B cell (primary cell): ENCODE measurements around the gene PLPP7. TPM values are rescaled to one million over a fixed set of nuclear protein-coding genes. Genes with fewer than 3 reads are reported as not detected.

Experiments
- ATAC-seq: fragments of 200-7000 bp; cut with Tn5 transposase; one replicate; pipeline ENCODE4 v1.10.0; 2021; ENCODE audit warnings: low read depth, mild to moderate bottlenecking, moderate number of reproducible peaks, moderate library complexity
- CTCF ChIA-PET: fragments of 350-600 bp; sonication (Branson Sonifier 250); formaldehyde crosslinking; loops from one replicate; lab custom pipeline; 2021; ENCODE audit warnings: antibody characterized with exemption, inconsistent platforms; lab: Charles Lee
- POLR2A ChIA-PET: fragments of 350-600 bp; sonication (Branson Sonifier 250); formaldehyde crosslinking; loops from one replicate; lab custom pipeline; 2021; ENCODE audit warnings: antibody characterized with exemption; lab: Charles Lee
- DNase-seq: peaks from one replicate; pipeline ENCODE4 v3.0.0; 2013
- H2AFZ ChIP-seq: 2 replicates; pipeline ENCODE4 v1.6.1; 2012; ENCODE audit warnings: mild to moderate bottlenecking, low read depth, low read length; ENCODE audit not compliant: insufficient read depth, poor library complexity, severe bottlenecking
- H3K27ac ChIP-seq, 2 donors: 1 replicate in 1 of 2; 2 replicates in 1 of 2; pipeline ENCODE4 v1.5.1; 2012 to 2013; ENCODE audit warnings: low read length in 2 of 2, mild to moderate bottlenecking in 2 of 2, moderate library complexity in 1 of 2
- H3K27me3 ChIP-seq, 4 experiments: fragments of 200-600 bp in 1 of 4; sonication (generic) in 1 of 4; replicated peaks in 1 of 4; 1 replicate in 2 of 4; 2 replicates in 2 of 4; pipeline versions ENCODE4 v1.6.1 to v1.7.0; 2013 to 2016; ENCODE audit warnings: low read length in 3 of 4, mild to moderate bottlenecking in 2 of 4, mixed read lengths in 1 of 4, moderate library complexity in 1 of 4; ENCODE audit not compliant: insufficient read depth in 4 of 4, control insufficient read depth in 3 of 4; ENCODE audit errors: control extremely low read depth in 1 of 4
- H3K36me3 ChIP-seq, 2 experiments: replicated peaks in 1 of 2; 1 replicate in 1 of 2; 2 replicates in 1 of 2; pipeline versions ENCODE4 v1.6.1 to v1.7.1; 2013; ENCODE audit warnings: low read length in 1 of 2; ENCODE audit not compliant: insufficient read depth in 2 of 2, control insufficient read depth in 1 of 2; ENCODE audit errors: control extremely low read depth in 1 of 2, extremely low read depth in 1 of 2
- H3K4me1 ChIP-seq, 2 donors: fragments of 200-600 bp in 1 of 2; sonication (generic) in 1 of 2; 1 replicate in 1 of 2; 2 replicates in 1 of 2; pipeline versions ENCODE4 v1.5.1 to v1.6.1; 2013 to 2017; ENCODE audit warnings: low read length in 2 of 2; ENCODE audit not compliant: control insufficient read depth in 2 of 2, insufficient read depth in 2 of 2
- H3K4me2 ChIP-seq: replicated peaks from 2 replicates; pipeline ENCODE3; 2012; ENCODE audit warnings: mild to moderate bottlenecking, low read depth, low read length; ENCODE audit not compliant: poor library complexity, severe bottlenecking
- H3K4me3 ChIP-seq, 5 experiments: fragments of 200-600 bp in 1 of 5; sonication (generic) in 1 of 5; 1 replicate in 3 of 5; 2 replicates in 2 of 5; pipeline versions ENCODE4 v1.5.1 to v1.7.0; 2011 to 2016; ENCODE audit warnings: low read length in 4 of 5, mild to moderate bottlenecking in 4 of 5, low read depth in 2 of 5, control low read depth in 1 of 5, moderate library complexity in 1 of 5; ENCODE audit not compliant: insufficient read depth in 1 of 5; ENCODE audit errors: control extremely low read depth in 1 of 5, extremely low read depth in 1 of 5
- H3K79me2 ChIP-seq: fragments of 200-600 bp; sonication (generic); one replicate; pipeline ENCODE4 v1.6.0; 2016; ENCODE audit warnings: low read length; ENCODE audit not compliant: control insufficient read depth, insufficient read depth
- H3K9ac ChIP-seq: fragments of 200-600 bp; sonication (generic); 2 replicates; pipeline ENCODE4 v1.6.1; 2017; ENCODE audit warnings: mild to moderate bottlenecking, low read length, moderate library complexity
- H3K9me3 ChIP-seq, 3 donors: one replicate each; pipeline versions ENCODE4 v1.6.1 to v1.7.1; 2013; ENCODE audit warnings: low read length in 2 of 3; ENCODE audit not compliant: control insufficient read depth in 2 of 3, insufficient read depth in 1 of 3; ENCODE audit errors: control extremely low read depth in 1 of 3
- H4K20me1 ChIP-seq: 2 replicates; pipeline ENCODE4 v1.6.0; 2012; ENCODE audit warnings: mild to moderate bottlenecking, low read length; ENCODE audit not compliant: insufficient read depth, control insufficient read depth, poor library complexity, severe bottlenecking
- H3K27ac Mint-ChIP-seq: one replicate; pipeline ENCODE4 v1.8.0; 2021; ENCODE audit warnings: mixed read lengths
- H3K27me3 Mint-ChIP-seq: one replicate; pipeline ENCODE4 v1.8.0; 2021; ENCODE audit warnings: mixed read lengths
- H3K4me1 Mint-ChIP-seq: one replicate; pipeline ENCODE4 v1.8.0; 2021; ENCODE audit warnings: mixed read lengths
- H3K4me3 Mint-ChIP-seq: one replicate; pipeline ENCODE4 v1.8.0; 2021; ENCODE audit warnings: mixed read lengths
- H3K9me3 Mint-ChIP-seq: one replicate; pipeline ENCODE4 v1.8.0; 2022; ENCODE audit warnings: mixed read lengths; ENCODE audit not compliant: insufficient read depth
- EZH2 ChIP-seq: IDR thresholded peaks from 2 replicates; pipeline ENCODE4 v1.6.1; 2012; ENCODE audit warnings: borderline replicate concordance, low read depth, mild to moderate bottlenecking, moderate library complexity, low read length; ENCODE audit not compliant: insufficient read depth, poor library complexity, severe bottlenecking
- WGBS: methylation state at CpG from one replicate; pipeline ENCODE4 v1.1.5; 2013; ENCODE audit warnings: missing lambda C conversion rate; ENCODE audit not compliant: insufficient coverage; 5-methylcytosine and 5-hydroxymethylcytosine counted together
- intact Hi-C: fragments of 100-400 bp; cut with micrococcal nuclease; formaldehyde crosslinking; loops from one replicate; pipeline ENCODE4 v1.10.0; 2022
- polyA plus RNA-seq: library from polyadenylated mRNA; depleted of rRNA; stranded (reverse); fragments of >200 nt; gene quantifications from 2 replicates; pipeline ENCODE4 v1.2.3, GENCODE V29; 2012
- total RNA-seq, 2 donors: library from RNA; stranded (reverse); fragments of 120-200 nt in 1 of 2; gene quantifications; 1 replicate in 1 of 2; 2 replicates in 1 of 2; pipeline versions ENCODE4 v1.2.3 to v1.2.4, GENCODE V29; 2013 to 2022
- TF ChIP-seq, protein P1 (sequence below): fragments of 200-600 bp; IDR thresholded peaks from one replicate; pipeline ENCODE4 v1.8.0; 2022; ENCODE audit warnings: antibody characterized with exemption, mild to moderate bottlenecking

The PLPP7 gene
- total and polyA plus RNA-seq, 2 donors (not counting 1 experiment from before 2014, with no cell fraction given), result 0.57 to 2.0 TPM

GRCh38 chr9:131299346-131299960, 9.9 kb downstream of the PLPP7 start:
- no peaks in the 10 kb centered on the region for H3K27me3 Mint-ChIP-seq
- no peak overlapping the region for H3K9ac ChIP-seq
- TF ChIP-seq, protein P1, sequence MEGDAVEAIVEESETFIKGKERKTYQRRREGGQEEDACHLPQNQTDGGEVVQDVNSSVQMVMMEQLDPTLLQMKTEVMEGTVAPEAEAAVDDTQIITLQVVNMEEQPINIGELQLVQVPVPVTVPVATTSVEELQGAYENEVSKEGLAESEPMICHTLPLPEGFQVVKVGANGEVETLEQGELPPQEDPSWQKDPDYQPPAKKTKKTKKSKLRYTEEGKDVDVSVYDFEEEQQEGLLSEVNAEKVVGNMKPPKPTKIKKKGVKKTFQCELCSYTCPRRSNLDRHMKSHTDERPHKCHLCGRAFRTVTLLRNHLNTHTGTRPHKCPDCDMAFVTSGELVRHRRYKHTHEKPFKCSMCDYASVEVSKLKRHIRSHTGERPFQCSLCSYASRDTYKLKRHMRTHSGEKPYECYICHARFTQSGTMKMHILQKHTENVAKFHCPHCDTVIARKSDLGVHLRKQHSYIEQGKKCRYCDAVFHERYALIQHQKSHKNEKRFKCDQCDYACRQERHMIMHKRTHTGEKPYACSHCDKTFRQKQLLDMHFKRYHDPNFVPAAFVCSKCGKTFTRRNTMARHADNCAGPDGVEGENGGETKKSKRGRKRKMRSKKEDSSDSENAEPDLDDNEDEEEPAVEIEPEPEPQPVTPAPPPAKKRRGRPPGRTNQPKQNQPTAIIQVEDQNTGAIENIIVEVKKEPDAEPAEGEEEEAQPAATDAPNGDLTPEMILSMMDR, result no peak
- TF ChIP-seq EZH2, result no peak
- no peaks in the 10 kb centered on the region for H3K36me3 ChIP-seq
- 87% methylated on average over 19 of the region's 22 CpGs for WGBS
- H3K4me1 ChIP-seq, result peaks cover 9 to 17% of the 10 kb centered on the region in 2 donors
- no peak overlapping the region for H3K27ac ChIP-seq
- H2AFZ ChIP-seq, result no peak overlapping the region
- POLR2A ChIA-PET, result no interaction called here
- H3K4me2 ChIP-seq, result no peak overlapping the region
- H3K79me2 ChIP-seq, result no peaks in the 10 kb centered on the region
- CTCF ChIA-PET, result no interaction called here
- no peaks in the 10 kb centered on the region for H4K20me1 ChIP-seq
- H3K4me3 Mint-ChIP-seq, result no peak overlapping the region
- no peak overlapping the region for H3K27ac Mint-ChIP-seq
- DNase-seq (no peak), ATAC-seq (no peak)
- no peak overlapping the region for H3K4me3 ChIP-seq
- intact Hi-C loops, result no loop called here
- no peaks in the 10 kb centered on the region for H3K9me3 Mint-ChIP-seq
- peaks cover 3% of the 10 kb centered on the region for H3K4me1 Mint-ChIP-seq
- H3K9me3 ChIP-seq, result peaks cover 0 to 18% (median 3%) of the 10 kb centered on the region in 3 donors
- H3K27me3 ChIP-seq, result peaks cover 0 to 5% (median 0%) of the 10 kb centered on the region in 4 experiments

DNA sequence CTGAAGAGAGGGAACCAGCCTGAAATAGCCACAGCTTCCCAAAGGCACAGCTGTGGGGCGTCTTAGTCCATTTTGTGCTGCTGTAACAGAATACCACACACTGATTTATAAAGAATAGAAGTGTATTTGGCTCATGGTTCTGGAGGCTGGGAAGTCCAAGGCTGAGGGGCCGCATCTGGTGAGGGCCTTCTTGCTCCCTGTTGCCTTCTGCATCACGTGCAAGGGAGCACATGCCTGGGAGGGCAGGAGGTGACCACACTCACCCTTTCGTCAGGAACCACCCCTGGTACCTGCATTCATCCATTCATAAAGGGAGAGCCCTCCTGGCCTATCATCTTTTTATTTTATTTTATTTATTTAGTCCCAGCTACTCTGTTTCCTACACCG, 10.4 kb downstream of the PLPP7 start:
- Histone ChIP-seq H3K4me2 (no peak overlapping the region), H3K9me3 (peaks cover 0 to 18% (median 3%) of the 10 kb centered on the region in 3 donors), H3K4me1 (peaks cover 9 to 17% of the 10 kb centered on the region in 2 donors), H3K27me3 (peaks cover 0 to 5% (median 0%) of the 10 kb centered on the region in 4 experiments), H3K9ac (no peak overlapping the region), H3K79me2 (no peaks in the 10 kb centered on the region), H3K36me3 (no peaks in the 10 kb centered on the region), H3K4me3 (no peak overlapping the region), H3K27ac (no peak overlapping the region), H2AFZ (no peak overlapping the region), H4K20me1 (no peaks in the 10 kb centered on the region)
- ATAC-seq, result no peak
- intact Hi-C loops, result no loop called here
- ChIA-PET POLR2A (no interaction called here), CTCF (no interaction called here)
- H3K27me3 Mint-ChIP-seq, result no peaks in the 10 kb centered on the region
- H3K27ac Mint-ChIP-seq, result no peak overlapping the region
- no peak overlapping the region for H3K4me3 Mint-ChIP-seq
- no peaks in the 10 kb centered on the region for H3K9me3 Mint-ChIP-seq
- DNase-seq, result no peak
- 86% methylated on average over 2 of the region's 5 CpGs for WGBS
- no peak for TF ChIP-seq EZH2
- TF ChIP-seq, protein P1, result no peak
- H3K4me1 Mint-ChIP-seq, result peaks cover 3% of the 10 kb centered on the region
